WTC11 (cell line): ENCODE results near the gene GALNT16.

Source experiments
- CBFB ChIP-seq: sonication (generic); formaldehyde crosslinking; IDR thresholded peaks from 2 replicates; pipeline ENCODE4 v1.8.1; 2022; ENCODE audit warnings: mild to moderate bottlenecking, low read depth, missing genetic modification reagents
- CTCF ChIP-seq: fragments of 200-600 bp; IDR thresholded peaks from 2 replicates; pipeline ENCODE4 v1.8.0; 2022; ENCODE audit warnings: antibody characterized with exemption
- IRF2 ChIP-seq: sonication (generic); formaldehyde crosslinking; IDR thresholded peaks from 2 replicates; pipeline ENCODE4 v1.8.0; 2022; ENCODE audit warnings: low read depth, missing genetic modification reagents, borderline replicate concordance
- MAX ChIP-seq: sonication (generic); formaldehyde crosslinking; IDR thresholded peaks from 2 replicates; pipeline ENCODE4 v1.8.0; 2022; ENCODE audit warnings: mild to moderate bottlenecking, missing genetic modification reagents
- SMAD4 ChIP-seq: sonication (generic); formaldehyde crosslinking; IDR thresholded peaks from 2 replicates; pipeline ENCODE4 v1.8.0; 2022; ENCODE audit warnings: mild to moderate bottlenecking, missing genetic modification reagents
- SP1 ChIP-seq: sonication (generic); formaldehyde crosslinking; conservative IDR thresholded peaks from 2 replicates; pipeline ENCODE4 v1.8.1; 2022; ENCODE audit warnings: missing genetic modification reagents
- STAT6 ChIP-seq: sonication (generic); formaldehyde crosslinking; conservative IDR thresholded peaks from 2 replicates; pipeline ENCODE4 v1.8.1; 2023; ENCODE audit warnings: mild to moderate bottlenecking, low read depth, missing genetic modification reagents, moderate library complexity
- USF1 ChIP-seq: sonication (generic); formaldehyde crosslinking; IDR thresholded peaks from 2 replicates; pipeline ENCODE4 v1.8.0; 2022; ENCODE audit warnings: mild to moderate bottlenecking, missing genetic modification reagents
- USF2 ChIP-seq: sonication (generic); formaldehyde crosslinking; IDR thresholded peaks from 2 replicates; pipeline ENCODE4 v1.8.1; 2023; ENCODE audit warnings: mild to moderate bottlenecking, missing genetic modification reagents, moderate library complexity
- ZNF512 ChIP-seq: sonication (generic); formaldehyde crosslinking; IDR thresholded peaks from 2 replicates; pipeline ENCODE4 v1.8.1; 2022; ENCODE audit warnings: missing genetic modification reagents, borderline replicate concordance

- no peak for TF ChIP-seq SMAD4 (CRISPR knock-in tag)
- no peak for TF ChIP-seq SP1 (CRISPR knock-in tag)
- TF ChIP-seq ZNF512 (CRISPR knock-in tag): no peak
- TF ChIP-seq IRF2 (CRISPR knock-in tag): no peak
- no peak for TF ChIP-seq CTCF
- no peak for TF ChIP-seq USF1
- no peak for TF ChIP-seq MAX
- no peak for TF ChIP-seq USF2
- TF ChIP-seq STAT6: no peak
- no peak for TF ChIP-seq CBFB (CRISPR knock-in tag)
Measured at GRCh38 chr14:69350892-69351291, 90.9 kb downstream of the GALNT16 start.
